HCT116 (cell line): ENCODE data around the gene EPC1.
"Not testable (repeated sequence)": the region's sequence is repeated elsewhere in the genome, so short reads cannot be mapped to it uniquely, and the experiment has no call there.

ENCODE experiments used
- CBX3 ChIP-seq: IDR thresholded peaks from 2 replicates; pipeline ENCODE4 v1.6.1; 2012; ENCODE audit warnings: low read depth
- CEBPB ChIP-seq: IDR thresholded peaks from 2 replicates; pipeline ENCODE4 v1.6.1; 2012; ENCODE audit warnings: low read depth
- EZH2 ChIP-seq: fragments of 200-600 bp; sonication (generic); IDR thresholded peaks from 2 replicates; pipeline ENCODE4 v1.6.1; 2017; ENCODE audit warnings: antibody characterized with exemption, mixed run types
- EZH2phosphoT487 ChIP-seq: fragments of 200-600 bp; IDR thresholded peaks from 2 replicates; pipeline ENCODE4 v1.6.1; 2018; ENCODE audit warnings: antibody characterized with exemption, borderline replicate concordance
- POLR2A ChIP-seq: IDR thresholded peaks from 2 replicates; pipeline ENCODE4 v1.7.0; 2011; ENCODE audit warnings: borderline replicate concordance; ENCODE audit not compliant: insufficient read depth, insufficient read length; ENCODE audit errors: extremely low read depth
- POLR2AphosphoS5 ChIP-seq: IDR thresholded peaks from 2 replicates; pipeline ENCODE4 v1.6.1; 2011; ENCODE audit warnings: mild to moderate bottlenecking, low read depth, low read length, moderate library complexity
- RAD21 ChIP-seq: IDR thresholded peaks from 2 replicates; pipeline ENCODE4 v1.6.1; 2012; ENCODE audit warnings: low read depth, mild to moderate bottlenecking
- YY1 ChIP-seq: IDR thresholded peaks from 2 replicates; pipeline ENCODE4 v1.6.1; 2011; ENCODE audit warnings: low read length, low read depth, moderate library complexity, mild to moderate bottlenecking; ENCODE audit not compliant: insufficient replicate concordance; ENCODE audit errors: extremely low read depth
- ZNF274 ChIP-seq: fragments of 200-500 bp; sonication (Bioruptor generic); IDR thresholded peaks from 2 replicates; pipeline ENCODE4 v1.6.1; 2014; ENCODE audit warnings: mild to moderate bottlenecking, low read depth, low read length, inconsistent platforms
- TF ChIP-seq, protein P1 (sequence below), 3 experiments: fragments of 200-600 bp in 1 of 3; sonication (generic) in 1 of 3; IDR thresholded peaks in 2 of 3; conservative IDR thresholded peaks in 1 of 3; 2 replicates each; pipeline ENCODE4 v1.5.1; 2012 to 2017; ENCODE audit warnings: low read depth in 2 of 3, low read length in 2 of 3, antibody characterized with exemption in 1 of 3, borderline replicate concordance in 1 of 3, control low read depth in 1 of 3, mild to moderate bottlenecking in 1 of 3, mixed read lengths in 1 of 3, mixed run types in 1 of 3, moderate library complexity in 1 of 3; ENCODE audit not compliant: insufficient read depth in 1 of 3
- TF ChIP-seq, protein P2 (sequence below): IDR thresholded peaks from 2 replicates; pipeline ENCODE4 v1.6.1; 2011; ENCODE audit warnings: mild to moderate bottlenecking, low read length, moderate library complexity; ENCODE audit not compliant: insufficient replicate concordance; ENCODE audit errors: extremely low read depth

GRCh38 chr10:32250489-32250888 is 96.5 kb downstream of the EPC1 start:
- TF ChIP-seq POLR2A, ZNF274, POLR2AphosphoS5, YY1, EZH2phosphoT487, RAD21, CEBPB, EZH2, CBX3: not testable (repeated sequence)
- TF ChIP-seq, protein P1, sequence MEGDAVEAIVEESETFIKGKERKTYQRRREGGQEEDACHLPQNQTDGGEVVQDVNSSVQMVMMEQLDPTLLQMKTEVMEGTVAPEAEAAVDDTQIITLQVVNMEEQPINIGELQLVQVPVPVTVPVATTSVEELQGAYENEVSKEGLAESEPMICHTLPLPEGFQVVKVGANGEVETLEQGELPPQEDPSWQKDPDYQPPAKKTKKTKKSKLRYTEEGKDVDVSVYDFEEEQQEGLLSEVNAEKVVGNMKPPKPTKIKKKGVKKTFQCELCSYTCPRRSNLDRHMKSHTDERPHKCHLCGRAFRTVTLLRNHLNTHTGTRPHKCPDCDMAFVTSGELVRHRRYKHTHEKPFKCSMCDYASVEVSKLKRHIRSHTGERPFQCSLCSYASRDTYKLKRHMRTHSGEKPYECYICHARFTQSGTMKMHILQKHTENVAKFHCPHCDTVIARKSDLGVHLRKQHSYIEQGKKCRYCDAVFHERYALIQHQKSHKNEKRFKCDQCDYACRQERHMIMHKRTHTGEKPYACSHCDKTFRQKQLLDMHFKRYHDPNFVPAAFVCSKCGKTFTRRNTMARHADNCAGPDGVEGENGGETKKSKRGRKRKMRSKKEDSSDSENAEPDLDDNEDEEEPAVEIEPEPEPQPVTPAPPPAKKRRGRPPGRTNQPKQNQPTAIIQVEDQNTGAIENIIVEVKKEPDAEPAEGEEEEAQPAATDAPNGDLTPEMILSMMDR (IDR thresholded peaks at IDR 0.05 in 2 of 3, conservative IDR thresholded peaks at IDR 0.05 in 1 of 3; ENCODE audit: borderline replicate concordance in 1 of 3, insufficient read depth in 1 of 3, low read depth in 2 of 3, low read length in 2 of 3), result not testable (repeated sequence)
- TF ChIP-seq, protein P2, sequence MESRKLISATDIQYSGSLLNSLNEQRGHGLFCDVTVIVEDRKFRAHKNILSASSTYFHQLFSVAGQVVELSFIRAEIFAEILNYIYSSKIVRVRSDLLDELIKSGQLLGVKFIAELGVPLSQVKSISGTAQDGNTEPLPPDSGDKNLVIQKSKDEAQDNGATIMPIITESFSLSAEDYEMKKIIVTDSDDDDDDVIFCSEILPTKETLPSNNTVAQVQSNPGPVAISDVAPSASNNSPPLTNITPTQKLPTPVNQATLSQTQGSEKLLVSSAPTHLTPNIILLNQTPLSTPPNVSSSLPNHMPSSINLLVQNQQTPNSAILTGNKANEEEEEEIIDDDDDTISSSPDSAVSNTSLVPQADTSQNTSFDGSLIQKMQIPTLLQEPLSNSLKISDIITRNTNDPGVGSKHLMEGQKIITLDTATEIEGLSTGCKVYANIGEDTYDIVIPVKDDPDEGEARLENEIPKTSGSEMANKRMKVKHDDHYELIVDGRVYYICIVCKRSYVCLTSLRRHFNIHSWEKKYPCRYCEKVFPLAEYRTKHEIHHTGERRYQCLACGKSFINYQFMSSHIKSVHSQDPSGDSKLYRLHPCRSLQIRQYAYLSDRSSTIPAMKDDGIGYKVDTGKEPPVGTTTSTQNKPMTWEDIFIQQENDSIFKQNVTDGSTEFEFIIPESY, result not testable (repeated sequence)
